Thyroid gland (tissue), 4 donors: ENCODE data around the gene FAM120A.

ENCODE experiments used
- CTCF ChIP-seq, 6 experiments: fragments of 200-600 bp in 3 of 6; fragments of 450-650 bp in 3 of 6; sonication (generic) in 3 of 6; IDR thresholded peaks; one replicate each; pipeline ENCODE4 v1.5.1; 2016 to 2019; ENCODE audit warnings: antibody characterized with exemption in 6 of 6, mild to moderate bottlenecking in 2 of 6, inconsistent platforms in 1 of 6, moderate library complexity in 1 of 6
- POLR2A ChIP-seq, 2 donors: fragments of 450-650 bp; IDR thresholded peaks; one replicate each; pipeline ENCODE4 v1.6.1; 2017; ENCODE audit warnings: antibody characterized with exemption in 2 of 2, mild to moderate bottlenecking in 2 of 2, moderate library complexity in 1 of 2

DNA sequence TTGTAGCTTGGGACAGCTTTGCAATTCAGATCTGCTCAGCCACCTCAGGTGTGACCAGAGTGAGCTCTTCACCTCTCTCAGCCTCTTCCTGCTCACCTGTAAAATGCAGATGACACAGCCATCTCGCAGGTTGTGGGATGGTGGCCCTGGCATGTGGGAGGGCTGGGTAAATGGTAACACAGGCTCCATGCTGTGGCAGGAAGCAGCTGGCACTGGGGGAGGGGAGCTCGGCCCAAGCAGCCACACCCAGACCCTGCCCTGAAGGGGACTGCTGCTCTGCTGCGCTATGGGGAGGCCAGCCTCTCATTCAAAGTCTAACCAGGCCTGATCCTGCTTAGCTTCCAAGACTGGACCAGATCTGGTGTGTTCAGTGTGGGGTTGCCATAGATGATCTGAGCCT lies 149.0 kb downstream of the FAM120A start:
- no peak for TF ChIP-seq CTCF (IDR thresholded peaks at IDR 0.05)
- no peak for TF ChIP-seq POLR2A (IDR thresholded peaks at IDR 0.05)
